Uterus (tissue), 2 donors: Measurements from ENCODE around the gene B4GALNT2.
"Not testable (repeated sequence)": the region's sequence is repeated elsewhere in the genome, so short reads cannot be mapped to it uniquely, and the experiment has no call there.

Experiments used
- CTCF ChIP-seq, 4 experiments: fragments of 200-600 bp in 2 of 4; fragments of 450-650 bp in 2 of 4; sonication (generic) in 2 of 4; IDR thresholded peaks; one replicate each; pipeline ENCODE4 v1.5.1; 2016 to 2019; ENCODE audit warnings: antibody characterized with exemption in 4 of 4, mild to moderate bottlenecking in 2 of 4, moderate library complexity in 1 of 4
- POLR2A ChIP-seq, 2 donors: fragments of 450-650 bp; IDR thresholded peaks; one replicate each; pipeline ENCODE4 v1.6.1; 2016; ENCODE audit warnings: antibody characterized with exemption in 2 of 2, mild to moderate bottlenecking in 1 of 2, moderate library complexity in 1 of 2

- TF ChIP-seq CTCF, POLR2A (IDR thresholded peaks at IDR 0.05): not testable (repeated sequence)
Measured at GRCh38 chr17:49175978-49176377, 43.4 kb downstream of the B4GALNT2 start.
